GM19023 (cell line): Measurements from ENCODE around the gene TEX19.
"Not testable (repeated sequence)": the region's sequence is repeated elsewhere in the genome, so short reads cannot be mapped to it uniquely, and the experiment has no call there.

Experiments
- ATAC-seq: cut with Tn5 transposase; IDR thresholded peaks from one replicate; pipeline ENCODE4 v1.9.1; 2021; ENCODE audit warnings: mild to moderate bottlenecking, moderate library complexity; ENCODE audit not compliant: unreplicated experiment

The TEX19 gene

GRCh38 chr17:82334204-82334621, 24.8 kb upstream of the TEX19 start:
- ATAC-seq = no peak

- no peak for ATAC-seq
Observed at GRCh38 chr17:82334622-82335394, 24.2 kb upstream of the TEX19 start.

GRCh38 chr17:82338858-82339633, 20.0 kb upstream of the TEX19 start:
- ATAC-seq = no peak

- ATAC-seq = no peak
Observed at GRCh38 chr17:82339634-82340580, 19.1 kb upstream of the TEX19 start.

- ATAC-seq = no peak
Observed at GRCh38 chr17:82342361-82343079, 16.5 kb upstream of the TEX19 start.

- no peak for ATAC-seq
Observed at GRCh38 chr17:82343560-82343959, 15.5 kb upstream of the TEX19 start.

- ATAC-seq = no peak
Observed at GRCh38 chr17:82344175-82344907, 14.7 kb upstream of the TEX19 start.

GRCh38 chr17:82345151-82345976, 13.7 kb upstream of the TEX19 start:
- no peak for ATAC-seq

- ATAC-seq = no peak
Observed at GRCh38 chr17:82346342-82347300, 12.4 kb upstream of the TEX19 start.

GRCh38 chr17:82347994-82348393, 11.1 kb upstream of the TEX19 start:
- ATAC-seq = not testable (repeated sequence)

- ATAC-seq = no peak
Observed at GRCh38 chr17:82348434-82348833, 10.6 kb upstream of the TEX19 start.

- ATAC-seq = no peak
Observed at GRCh38 chr17:82348866-82349265, 10.2 kb upstream of the TEX19 start.

- ATAC-seq = no peak
Observed at GRCh38 chr17:82349287-82349701, 9.8 kb upstream of the TEX19 start.

- ATAC-seq = no peak
Observed at GRCh38 chr17:82350182-82351030, 8.6 kb upstream of the TEX19 start.

- ATAC-seq = no peak
Observed at GRCh38 chr17:82351254-82351712, 7.8 kb upstream of the TEX19 start.

GRCh38 chr17:82351713-82352488, 7.1 kb upstream of the TEX19 start:
- ATAC-seq = no peak
